ENCODE measurements around the gene XYLT1.
"Not testable (repeated sequence)": the region's sequence is repeated elsewhere in the genome, so short reads cannot be mapped to it uniquely, and the experiment has no call there.

The XYLT1 gene

GRCh38 chr16:17424771-17425170 is 46.0 kb downstream of the XYLT1 start:
- no peak for DNase-seq

GRCh38 chr16:17423221-17423620 is 47.5 kb downstream of the XYLT1 start:
- no peak for DNase-seq

- DNase-seq, result no peak
Measured at GRCh38 chr16:17420816-17421215, 49.9 kb downstream of the XYLT1 start.

- no peak for DNase-seq
Measured at GRCh38 chr16:17419266-17419665, 51.5 kb downstream of the XYLT1 start.

GRCh38 chr16:17417740-17418139 is 53.0 kb downstream of the XYLT1 start:
- no peak for DNase-seq

- DNase-seq, result no peak
Measured at GRCh38 chr16:17416461-17417311, 54.1 kb downstream of the XYLT1 start.

GRCh38 chr16:17414916-17415315 is 55.8 kb downstream of the XYLT1 start:
- DNase-seq, result no peak

- no peak for DNase-seq
Measured at GRCh38 chr16:17414421-17414820, 56.3 kb downstream of the XYLT1 start.

GRCh38 chr16:17413508-17413907 is 57.3 kb downstream of the XYLT1 start:
- no peak for DNase-seq

GRCh38 chr16:17412791-17413190 is 58.0 kb downstream of the XYLT1 start:
- DNase-seq, result no peak

GRCh38 chr16:17412221-17412620 is 58.5 kb downstream of the XYLT1 start:
- DNase-seq, result no peak

GRCh38 chr16:17411263-17411662 is 59.5 kb downstream of the XYLT1 start:
- no peak for DNase-seq

- DNase-seq, result not testable (repeated sequence)
Measured at GRCh38 chr16:17410316-17410715, 60.4 kb downstream of the XYLT1 start.

GRCh38 chr16:17409894-17410293 is 60.9 kb downstream of the XYLT1 start:
- no peak for DNase-seq

- DNase-seq, result no peak
Measured at GRCh38 chr16:17408955-17409441, 61.8 kb downstream of the XYLT1 start.

GRCh38 chr16:17408296-17408695 is 62.5 kb downstream of the XYLT1 start:
- no peak for DNase-seq

GRCh38 chr16:17407321-17407720 is 63.4 kb downstream of the XYLT1 start:
- no peak for DNase-seq

- DNase-seq, result no peak
Measured at GRCh38 chr16:17404941-17405689, 65.6 kb downstream of the XYLT1 start.

GRCh38 chr16:17403859-17404545 is 66.8 kb downstream of the XYLT1 start:
- no peak for DNase-seq

GRCh38 chr16:17403156-17403809 is 67.5 kb downstream of the XYLT1 start:
- DNase-seq, result no peak

- DNase-seq, result no peak
Measured at GRCh38 chr16:17397499-17397891, 73.3 kb downstream of the XYLT1 start.

GRCh38 chr16:17396762-17397498 is 73.8 kb downstream of the XYLT1 start:
- peak; percentile 3 for DNase-seq
